GM13977 (cell line): ENCODE data around the gene FAM171A2.
A peak's percentile ranks its signal among the peaks of the same experiment; 100 is the strongest.

Source experiments
- DNase-seq: peaks from one replicate; pipeline ENCODE4 v3.0.0; 2012; ENCODE audit warnings: low spot score
- CTCF ChIP-seq: IDR thresholded peaks from 2 replicates; pipeline ENCODE4 v1.5.1; 2012; ENCODE audit warnings: mild to moderate bottlenecking, control low read depth; ENCODE audit not compliant: insufficient read depth; ENCODE audit errors: extremely low read depth, missing control alignments
- in situ Hi-C: fragments of 300-500 bp; cut with MboI; formaldehyde crosslinking; loops from one replicate; pipeline ENCODE4 v1.12.0; 2022; ENCODE audit warnings: low sequenced_read_pairs, low pct_unique_long_range_greater_than_20kb, mixed read lengths, inconsistent platforms; ENCODE audit not compliant: unreplicated experiment

The FAM171A2 gene

GRCh38 chr17:44353672-44354331 lies 9.9 kb downstream of the FAM171A2 start:
- in situ Hi-C loops, result no loop called here
- TF ChIP-seq CTCF, result no peak
- DNase-seq, result peak; percentile 65

GRCh38 chr17:44352828-44353671 lies 10.6 kb downstream of the FAM171A2 start:
- peak; percentile 35 for DNase-seq
- in situ Hi-C loops, result no loop called here
- TF ChIP-seq CTCF, result no peak

GRCh38 chr17:44351961-44352827 lies 11.5 kb downstream of the FAM171A2 start:
- in situ Hi-C loops, result no loop called here
- DNase-seq, result no peak
- no peak for TF ChIP-seq CTCF

- in situ Hi-C loops, result no loop called here
- DNase-seq, result no peak
- TF ChIP-seq CTCF, result no peak
Measured at GRCh38 chr17:44351464-44351863, 12.2 kb downstream of the FAM171A2 start.

GRCh38 chr17:44350733-44351226 lies 12.9 kb downstream of the FAM171A2 start:
- DNase-seq, result peak; percentile 86
- peak; percentile 88 for TF ChIP-seq CTCF
- in situ Hi-C loops, result no loop called here

- in situ Hi-C loops, result no loop called here
- DNase-seq, result no peak
- no peak for TF ChIP-seq CTCF
Measured at GRCh38 chr17:44349553-44350070, 14.0 kb downstream of the FAM171A2 start.
